Activated CD4-positive, alpha-beta memory T cell treated with anti-CD3 and anti-CD28 coated beads for 36 hours (primary cell): ENCODE data around the gene KLK15. TPM values are rescaled to one million over a fixed set of nuclear protein-coding genes. Genes with fewer than 3 reads are reported as not detected.

ENCODE experiments used
- CTCF ChIA-PET: fragments of 350-600 bp; sonication (Branson Sonifier 250); formaldehyde crosslinking; loops from one replicate; lab custom pipeline; 2021; ENCODE audit warnings: antibody characterized with exemption, inconsistent platforms; lab: Charles Lee
- POLR2A ChIA-PET: fragments of 350-600 bp; sonication (Branson Sonifier 250); formaldehyde crosslinking; loops from one replicate; lab custom pipeline; 2021; ENCODE audit warnings: antibody characterized with exemption; lab: Charles Lee
- DNase-seq: peaks from one replicate; pipeline ENCODE4 v3.0.0-alpha.2; 2020
- H3K27ac Mint-ChIP-seq: one replicate; pipeline ENCODE4 v1.8.0; 2021; ENCODE audit warnings: mixed read lengths
- H3K27me3 Mint-ChIP-seq: one replicate; pipeline ENCODE4 v1.8.0; 2021; ENCODE audit warnings: mixed read lengths
- H3K36me3 Mint-ChIP-seq: one replicate; pipeline ENCODE4 v1.8.0; 2021; ENCODE audit warnings: mixed read lengths
- H3K4me1 Mint-ChIP-seq: one replicate; pipeline ENCODE4 v1.8.0; 2021; ENCODE audit warnings: low read depth, mixed read lengths
- H3K4me3 Mint-ChIP-seq: one replicate; pipeline ENCODE4 v1.8.0; 2021; ENCODE audit warnings: mild to moderate bottlenecking, mixed read lengths
- H3K9me3 Mint-ChIP-seq: one replicate; pipeline ENCODE4 v1.8.0; 2021; ENCODE audit warnings: mixed read lengths
- intact Hi-C: fragments of 100-400 bp; cut with micrococcal nuclease; formaldehyde crosslinking; loops from one replicate; pipeline ENCODE4 v1.15.1; 2023
- total RNA-seq, 2 experiments: library from RNA; stranded (reverse); gene quantifications; one replicate each; pipeline ENCODE4 v1.2.3, GENCODE V29; 2021

The KLK15 gene
- total RNA-seq: not detected

GRCh38 chr19:50833117-50833801 is at the start of gene KLK15:
Gene KLK15 (minus strand): TSS chr19:50833574. CDS start chr19:50831492, 2,082 bp downstream.
- Mint-ChIP-seq H3K27ac (no peak within 1 kb of the TSS), H3K36me3 (no peaks in the 10 kb centered on the region), H3K27me3 (peaks cover 46% of the 10 kb centered on the region), H3K4me3 (no peak within 1 kb of the TSS), H3K4me1 (peaks cover 3% of the 10 kb centered on the region), H3K9me3 (no peaks in the 10 kb centered on the region)
- CTCF ChIA-PET: no interaction called here
- POLR2A ChIA-PET: no interaction called here
- no peak for DNase-seq
- intact Hi-C loops: no loop called here

- ChIA-PET CTCF (interaction anchor here (2.2 kb wide), 1 partner anchor 40 kb away, joined by 6 read pairs; no protein-coding TSS in a partner anchor), POLR2A (no interaction called here)
- no peak for DNase-seq
- intact Hi-C loops: no loop called here
- H3K27me3 Mint-ChIP-seq: peaks cover 35% of the 10 kb centered on the region
- H3K4me1 Mint-ChIP-seq: no peaks in the 10 kb centered on the region
- no peaks in the 10 kb centered on the region for H3K36me3 Mint-ChIP-seq
- H3K4me3 Mint-ChIP-seq: no peak overlapping the region
- H3K9me3 Mint-ChIP-seq: no peaks in the 10 kb centered on the region
- H3K27ac Mint-ChIP-seq: no peak overlapping the region
Observed at GRCh38 chr19:50882188-50882587, 48.8 kb upstream of the KLK15 start.

- Mint-ChIP-seq H3K4me1 (no peaks in the 10 kb centered on the region), H3K36me3 (no peaks in the 10 kb centered on the region), H3K4me3 (no peak overlapping the region), H3K9me3 (no peaks in the 10 kb centered on the region), H3K27me3 (peaks cover 30% of the 10 kb centered on the region), H3K27ac (no peak overlapping the region)
- POLR2A ChIA-PET: no interaction called here
- CTCF ChIA-PET: no interaction called here
- no peak for DNase-seq
- intact Hi-C loops: no loop called here
Observed at GRCh38 chr19:50880241-50880640, 46.9 kb upstream of the KLK15 start.

- no peaks in the 10 kb centered on the region for H3K9me3 Mint-ChIP-seq
- intact Hi-C loops: no loop called here
- DNase-seq: no peak
- ChIA-PET POLR2A (no interaction called here), CTCF (no interaction called here)
- H3K36me3 Mint-ChIP-seq: no peaks in the 10 kb centered on the region
- H3K4me1 Mint-ChIP-seq: no peaks in the 10 kb centered on the region
- H3K4me3 Mint-ChIP-seq: no peak overlapping the region
- H3K27me3 Mint-ChIP-seq: peaks cover 28% of the 10 kb centered on the region
- no peak overlapping the region for H3K27ac Mint-ChIP-seq
Observed at GRCh38 chr19:50878851-50879250, 45.5 kb upstream of the KLK15 start.

- Mint-ChIP-seq H3K9me3 (no peaks in the 10 kb centered on the region), H3K27me3 (peaks cover 29% of the 10 kb centered on the region), H3K36me3 (no peaks in the 10 kb centered on the region), H3K27ac (no peak overlapping the region), H3K4me3 (no peak overlapping the region), H3K4me1 (no peaks in the 10 kb centered on the region)
- intact Hi-C loops: no loop called here
- no peak for DNase-seq
- ChIA-PET POLR2A (no interaction called here), CTCF (no interaction called here)
Observed at GRCh38 chr19:50877338-50877737, 44.0 kb upstream of the KLK15 start.

GRCh38 chr19:50876456-50876855 is 43.1 kb upstream of the KLK15 start:
- Mint-ChIP-seq H3K36me3 (no peaks in the 10 kb centered on the region), H3K27ac (no peak overlapping the region), H3K27me3 (peaks cover 26% of the 10 kb centered on the region), H3K9me3 (no peaks in the 10 kb centered on the region), H3K4me1 (no peaks in the 10 kb centered on the region), H3K4me3 (no peak overlapping the region)
- no peak for DNase-seq
- ChIA-PET CTCF (no interaction called here), POLR2A (no interaction called here)
- intact Hi-C loops: no loop called here

GRCh38 chr19:50875795-50876422 is 42.5 kb upstream of the KLK15 start:
- H3K27ac Mint-ChIP-seq: no peak overlapping the region

GRCh38 chr19:50874211-50874610 is 40.8 kb upstream of the KLK15 start:
- H3K36me3 Mint-ChIP-seq: no peaks in the 10 kb centered on the region
- ChIA-PET CTCF (interaction anchor here (0.6 kb wide), 1 partner anchor 171 kb away, joined by 5 read pairs; no protein-coding TSS in a partner anchor), POLR2A (no interaction called here)
- H3K9me3 Mint-ChIP-seq: no peaks in the 10 kb centered on the region
- H3K27ac Mint-ChIP-seq: no peak overlapping the region
- no peak overlapping the region for H3K4me3 Mint-ChIP-seq
- no peak for DNase-seq
- no peaks in the 10 kb centered on the region for H3K4me1 Mint-ChIP-seq
- intact Hi-C loops: no loop called here
- H3K27me3 Mint-ChIP-seq: peaks cover 28% of the 10 kb centered on the region

More at GRCh38 chr19:50875795-50876422, 42.5 kb upstream of the KLK15 start:
- intact Hi-C loops: no loop called here
- no peak overlapping the region for H3K4me3 Mint-ChIP-seq
- peaks cover 32% of the 10 kb centered on the region for H3K27me3 Mint-ChIP-seq
- no peaks in the 10 kb centered on the region for H3K9me3 Mint-ChIP-seq
- H3K4me1 Mint-ChIP-seq: no peaks in the 10 kb centered on the region
- POLR2A ChIA-PET: no interaction called here
- H3K36me3 Mint-ChIP-seq: no peaks in the 10 kb centered on the region
- CTCF ChIA-PET: no interaction called here
- no peak for DNase-seq

- peaks cover 21% of the 10 kb centered on the region for H3K27me3 Mint-ChIP-seq
- no peak within 1 kb of the TSS for H3K27ac Mint-ChIP-seq
- POLR2A ChIA-PET: no interaction called here
- intact Hi-C loops: no loop called here
- no peaks in the 10 kb centered on the region for H3K4me1 Mint-ChIP-seq
- H3K4me3 Mint-ChIP-seq: no peak within 1 kb of the TSS
- no peak for DNase-seq
- H3K9me3 Mint-ChIP-seq: no peaks in the 10 kb centered on the region
- H3K36me3 Mint-ChIP-seq: no peaks in the 10 kb centered on the region
- CTCF ChIA-PET: no interaction called here
Observed at GRCh38 chr19:50873056-50873455, 39.7 kb upstream of the KLK15 start, which contains the start of gene KLK2. Gene KLK2 (plus strand): TSS chr19:50873439. CDS start chr19:50873474, 35 bp downstream.

- Mint-ChIP-seq H3K27me3 (peaks cover 36% of the 10 kb centered on the region), H3K4me3 (no peak overlapping the region), H3K4me1 (no peaks in the 10 kb centered on the region), H3K9me3 (no peaks in the 10 kb centered on the region), H3K36me3 (no peaks in the 10 kb centered on the region), H3K27ac (no peak overlapping the region)
- DNase-seq: peak; percentile 62
- POLR2A ChIA-PET: no interaction called here
- CTCF ChIA-PET: no interaction called here
- intact Hi-C loops: no loop called here
Observed at GRCh38 chr19:50870417-50871089, 37.2 kb upstream of the KLK15 start.

GRCh38 chr19:50869479-50869878 is 36.1 kb upstream of the KLK15 start:
- ChIA-PET POLR2A (no interaction called here), CTCF (interaction anchor here (0.6 kb wide), 1 partner anchor 23 kb away, joined by 3 read pairs; no protein-coding TSS in a partner anchor)
- Mint-ChIP-seq H3K27me3 (peaks cover 39% of the 10 kb centered on the region), H3K27ac (no peak overlapping the region), H3K4me3 (no peak overlapping the region), H3K9me3 (no peaks in the 10 kb centered on the region), H3K36me3 (no peaks in the 10 kb centered on the region), H3K4me1 (no peaks in the 10 kb centered on the region)
- intact Hi-C loops: no loop called here
- no peak for DNase-seq

GRCh38 chr19:50861496-50862286 is 28.3 kb upstream of the KLK15 start:
- Mint-ChIP-seq H3K27ac (no peak overlapping the region), H3K4me3 (no peak overlapping the region), H3K9me3 (peaks cover 16% of the 10 kb centered on the region), H3K4me1 (no peaks in the 10 kb centered on the region), H3K27me3 (peaks cover 45% of the 10 kb centered on the region), H3K36me3 (no peaks in the 10 kb centered on the region)
- intact Hi-C loops: no loop called here
- ChIA-PET POLR2A (no interaction called here), CTCF (no interaction called here)
- no peak for DNase-seq
